Fibroblast of lung (primary cell): ENCODE measurements around the gene FAM187B. TPM values are rescaled to one million over a fixed set of nuclear protein-coding genes. Genes with fewer than 3 reads are reported as not detected.

ENCODE experiments used
- DNase-seq, 2 donors: peaks; one replicate each; pipeline versions ENCODE4 v3.0.0 to v3.0.0-alpha.2; 2010; ENCODE audit warnings: low read depth in 2 of 2
- H2AFZ ChIP-seq: 2 replicates; pipeline ENCODE4 v1.5.1; 2012; ENCODE audit warnings: low read length, control low read depth, inconsistent platforms
- H3K27ac ChIP-seq: 2 replicates; pipeline ENCODE4 v1.5.1; 2011; ENCODE audit warnings: low read length, control low read depth; ENCODE audit not compliant: insufficient read depth
- H3K27me3 ChIP-seq: 2 replicates; pipeline ENCODE4 v1.5.1; 2011; ENCODE audit warnings: mild to moderate bottlenecking, low read length; ENCODE audit not compliant: control insufficient read depth, insufficient read depth
- H3K36me3 ChIP-seq: 2 replicates; pipeline ENCODE4 v1.5.1; 2011; ENCODE audit warnings: low read length; ENCODE audit not compliant: control insufficient read depth, insufficient read depth
- H3K4me1 ChIP-seq: 2 replicates; pipeline ENCODE4 v1.5.1; 2011; ENCODE audit warnings: low read length; ENCODE audit not compliant: control insufficient read depth, insufficient read depth; ENCODE audit errors: extremely low read depth
- H3K4me2 ChIP-seq: 2 replicates; pipeline ENCODE4 v1.5.1; 2011; ENCODE audit warnings: low read length, control low read depth; ENCODE audit not compliant: insufficient read depth; ENCODE audit errors: extremely low read depth
- H3K4me3 ChIP-seq, 4 experiments: fragments of 200-600 bp in 1 of 4; sonication (generic) in 1 of 4; replicated peaks in 1 of 4; 2 replicates each; pipeline ENCODE4 v1.5.1; 2011 to 2016; ENCODE audit warnings: low read length in 4 of 4, low read depth in 3 of 4, mild to moderate bottlenecking in 3 of 4, control low read depth in 2 of 4, inconsistent platforms in 1 of 4, mixed read lengths in 1 of 4; ENCODE audit not compliant: insufficient read depth in 1 of 4; ENCODE audit errors: control extremely low read depth in 1 of 4
- H3K79me2 ChIP-seq: 2 replicates; pipeline ENCODE4 v1.5.1; 2012; ENCODE audit warnings: mild to moderate bottlenecking, low read length, inconsistent platforms; ENCODE audit not compliant: control insufficient read depth, insufficient read depth
- H3K9ac ChIP-seq: 2 replicates; pipeline ENCODE4 v1.5.1; 2011; ENCODE audit warnings: mild to moderate bottlenecking, low read length, control low read depth; ENCODE audit not compliant: insufficient read depth
- H3K9me3 ChIP-seq: 2 replicates; pipeline ENCODE4 v1.5.1; 2012; ENCODE audit warnings: low read depth, low read length; ENCODE audit not compliant: control insufficient read depth, insufficient read depth
- H4K20me1 ChIP-seq: 2 replicates; pipeline ENCODE4 v1.5.1; 2011; ENCODE audit warnings: low read length; ENCODE audit not compliant: control insufficient read depth, insufficient read depth; ENCODE audit errors: extremely low read depth
- EZH2 ChIP-seq: IDR thresholded peaks from 2 replicates; pipeline ENCODE4 v1.5.1; 2012; ENCODE audit warnings: low read length, control low read depth, mild to moderate bottlenecking; ENCODE audit errors: missing control alignments
- polyA plus RNA-seq, 2 donors: library from polyadenylated mRNA; depleted of rRNA in 1 of 2; stranded (reverse) in 1 of 2; unstranded in 1 of 2; fragments of >200 nt; gene quantifications; 2 replicates each; pipeline ENCODE4 v1.2.1, GENCODE V29; 2011 to 2012; ENCODE audit warnings: missing spikeins in 1 of 2
- total RNA-seq: library from RNA; depleted of rRNA; stranded (reverse); fragments of >200 nt; gene quantifications from 2 replicates; pipeline ENCODE4 v1.2.1, GENCODE V29; 2014
- TF ChIP-seq, protein P1 (sequence below), 2 donors: IDR thresholded peaks in 1 of 2; conservative IDR thresholded peaks in 1 of 2; 1 replicate in 1 of 2; 2 replicates in 1 of 2; pipeline ENCODE4 v1.5.1; 2011 to 2012; ENCODE audit warnings: low read length in 2 of 2, control low read depth in 1 of 2, inconsistent platforms in 1 of 2, low read depth in 1 of 2, mild to moderate bottlenecking in 1 of 2

Gene FAM187B
- total and polyA plus RNA-seq, 2 donors (not counting 1 experiment from before 2014, with no cell fraction given) = not detected

GRCh38 chr19:35178701-35179100 lies 49.8 kb downstream of the FAM187B start:
- Histone ChIP-seq H2AFZ (no peak overlapping the region), H3K4me2 (no peak overlapping the region), H3K9ac (no peak overlapping the region), H3K27ac (no peak overlapping the region), H3K9me3 (no peaks in the 10 kb centered on the region), H3K4me1 (peaks cover 2% of the 10 kb centered on the region), H3K36me3 (no peaks in the 10 kb centered on the region), H4K20me1 (no peaks in the 10 kb centered on the region), H3K79me2 (no peaks in the 10 kb centered on the region), H3K27me3 (no peaks in the 10 kb centered on the region), H3K4me3 (no peak overlapping the region)
- no peak for DNase-seq
- no peak for TF ChIP-seq EZH2
- TF ChIP-seq, protein P1, sequence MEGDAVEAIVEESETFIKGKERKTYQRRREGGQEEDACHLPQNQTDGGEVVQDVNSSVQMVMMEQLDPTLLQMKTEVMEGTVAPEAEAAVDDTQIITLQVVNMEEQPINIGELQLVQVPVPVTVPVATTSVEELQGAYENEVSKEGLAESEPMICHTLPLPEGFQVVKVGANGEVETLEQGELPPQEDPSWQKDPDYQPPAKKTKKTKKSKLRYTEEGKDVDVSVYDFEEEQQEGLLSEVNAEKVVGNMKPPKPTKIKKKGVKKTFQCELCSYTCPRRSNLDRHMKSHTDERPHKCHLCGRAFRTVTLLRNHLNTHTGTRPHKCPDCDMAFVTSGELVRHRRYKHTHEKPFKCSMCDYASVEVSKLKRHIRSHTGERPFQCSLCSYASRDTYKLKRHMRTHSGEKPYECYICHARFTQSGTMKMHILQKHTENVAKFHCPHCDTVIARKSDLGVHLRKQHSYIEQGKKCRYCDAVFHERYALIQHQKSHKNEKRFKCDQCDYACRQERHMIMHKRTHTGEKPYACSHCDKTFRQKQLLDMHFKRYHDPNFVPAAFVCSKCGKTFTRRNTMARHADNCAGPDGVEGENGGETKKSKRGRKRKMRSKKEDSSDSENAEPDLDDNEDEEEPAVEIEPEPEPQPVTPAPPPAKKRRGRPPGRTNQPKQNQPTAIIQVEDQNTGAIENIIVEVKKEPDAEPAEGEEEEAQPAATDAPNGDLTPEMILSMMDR (conservative IDR thresholded peaks at IDR 0.05 in 1 of 2, IDR thresholded peaks at IDR 0.05 in 1 of 2; ENCODE audit: low read depth in 1 of 2, low read length in 2 of 2) = no peak

GRCh38 chr19:35177377-35178274 lies 50.9 kb downstream of the FAM187B start:
- H3K36me3 ChIP-seq = no peaks in the 10 kb centered on the region
- no peak for TF ChIP-seq EZH2
- TF ChIP-seq, protein P1 (conservative IDR thresholded peaks at IDR 0.05 in 1 of 2, IDR thresholded peaks at IDR 0.05 in 1 of 2; ENCODE audit: low read depth in 1 of 2, low read length in 2 of 2) = no peak
- no peak overlapping the region for H3K4me3 ChIP-seq
- H3K4me1 ChIP-seq = peaks cover 2% of the 10 kb centered on the region
- DNase-seq = no peak
- H3K27me3 ChIP-seq = no peaks in the 10 kb centered on the region
- no peak overlapping the region for H2AFZ ChIP-seq
- H3K79me2 ChIP-seq = no peaks in the 10 kb centered on the region
- H4K20me1 ChIP-seq = no peaks in the 10 kb centered on the region
- no peak overlapping the region for H3K27ac ChIP-seq
- H3K4me2 ChIP-seq = no peak overlapping the region
- no peaks in the 10 kb centered on the region for H3K9me3 ChIP-seq
- H3K9ac ChIP-seq = no peak overlapping the region

DNA sequence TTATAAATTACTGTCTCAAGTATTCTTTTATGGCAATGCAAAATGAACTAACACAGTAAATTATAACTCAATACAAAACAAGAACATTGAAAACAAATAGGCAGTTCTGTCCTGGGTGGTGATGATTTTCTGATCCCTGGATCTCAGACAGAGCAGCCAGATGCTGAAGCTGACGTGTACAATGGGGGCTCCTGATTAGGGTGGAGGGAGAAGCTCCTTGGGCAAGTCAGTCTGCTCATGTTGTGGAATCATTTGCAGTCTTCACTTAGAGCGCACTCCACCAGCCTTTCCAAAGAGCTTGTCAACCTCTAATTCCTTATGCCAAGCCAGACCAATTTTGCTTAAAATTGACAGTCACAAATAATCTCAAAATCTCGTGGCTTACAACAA lies 52.4 kb downstream of the FAM187B start:
- no peak for DNase-seq
- no peaks in the 10 kb centered on the region for H3K9me3 ChIP-seq
- no peaks in the 10 kb centered on the region for H3K27me3 ChIP-seq
- H3K27ac ChIP-seq = no peak overlapping the region
- no peak overlapping the region for H3K9ac ChIP-seq
- no peaks in the 10 kb centered on the region for H3K79me2 ChIP-seq
- H2AFZ ChIP-seq = no peak overlapping the region
- H3K4me1 ChIP-seq = peaks cover 2% of the 10 kb centered on the region
- no peak overlapping the region for H3K4me3 ChIP-seq
- no peak for TF ChIP-seq EZH2
- TF ChIP-seq, protein P1 (conservative IDR thresholded peaks at IDR 0.05 in 1 of 2, IDR thresholded peaks at IDR 0.05 in 1 of 2; ENCODE audit: low read depth in 1 of 2, low read length in 2 of 2) = no peak
- no peaks in the 10 kb centered on the region for H4K20me1 ChIP-seq
- no peaks in the 10 kb centered on the region for H3K36me3 ChIP-seq
- no peak overlapping the region for H3K4me2 ChIP-seq

Other genes starting within 250 kb of the FAM187B start
- gene GRAMD1A, start 228.4 kb downstream of the FAM187B start, total RNA-seq = 22.3 and 24.4 TPM in 2 replicates
- gene GRAMD1A, start 228.4 kb downstream of the FAM187B start, polyA plus RNA-seq = 21.4 and 29.0 TPM in 2 replicates
- 14.1 and 14.5 TPM in 2 replicates for gene SCN1B, start 198.3 kb downstream of the FAM187B start, total RNA-seq
- 11.0 and 17.5 TPM in 2 replicates for gene SCN1B, start 198.3 kb downstream of the FAM187B start, polyA plus RNA-seq
- gene HPN, start 187.0 kb downstream of the FAM187B start, total RNA-seq = 0.33 and 0.51 TPM in 2 replicates
- gene HPN, start 187.0 kb downstream of the FAM187B start, polyA plus RNA-seq = not detected in 2 replicates
- not detected in 2 replicates for gene FXYD3, start 112.9 kb downstream of the FAM187B start, total RNA-seq
- 0.06 TPM in 1 of 2 replicates, not detected in the other for gene FXYD3, start 112.9 kb downstream of the FAM187B start, polyA plus RNA-seq
- gene LGI4, start 93.7 kb downstream of the FAM187B start, total RNA-seq = 0.17 and 0.26 TPM in 2 replicates
- 0.02 and 0.19 TPM in 2 replicates for gene LGI4, start 93.7 kb downstream of the FAM187B start, polyA plus RNA-seq
- 4.5 and 11.3 TPM in 2 replicates for gene FXYD1, start 89.9 kb downstream of the FAM187B start, total RNA-seq
- gene FXYD1, start 89.9 kb downstream of the FAM187B start, polyA plus RNA-seq = 3.6 and 7.5 TPM in 2 replicates
- not detected in 2 replicates for gene FXYD7, start 85.5 kb downstream of the FAM187B start, total RNA-seq
- gene FXYD7, start 85.5 kb downstream of the FAM187B start, polyA plus RNA-seq = not detected in 2 replicates
- gene FXYD5, start 74.0 kb downstream of the FAM187B start, total RNA-seq = 10.5 and 19.8 TPM in 2 replicates
- gene FXYD5, start 74.0 kb downstream of the FAM187B start, polyA plus RNA-seq = 100 and 187 TPM in 2 replicates
- gene LSR, start 20.3 kb upstream of the FAM187B start, total RNA-seq = 0.26 and 0.33 TPM in 2 replicates
- gene LSR, start 20.3 kb upstream of the FAM187B start, polyA plus RNA-seq = 0.29 and 0.31 TPM in 2 replicates
- 42.1 and 53.8 TPM in 2 replicates for gene USF2, start 40.2 kb upstream of the FAM187B start, total RNA-seq
- 74.9 and 105 TPM in 2 replicates for gene USF2, start 40.2 kb upstream of the FAM187B start, polyA plus RNA-seq
- gene HAMP, start 53.8 kb upstream of the FAM187B start, total RNA-seq = not detected in 2 replicates
- not detected in 2 replicates for gene HAMP, start 53.8 kb upstream of the FAM187B start, polyA plus RNA-seq
- gene MAG, start 63.4 kb upstream of the FAM187B start, total RNA-seq = 0.50 TPM in 1 of 2 replicates, not detected in the other
- 0.10 TPM in 1 of 2 replicates, not detected in the other for gene MAG, start 63.4 kb upstream of the FAM187B start, polyA plus RNA-seq
- 1.2 TPM in 1 of 2 replicates, not detected in the other for gene CD22, start 100.4 kb upstream of the FAM187B start, total RNA-seq
- gene CD22, start 100.4 kb upstream of the FAM187B start, polyA plus RNA-seq = 0.15 and 0.95 TPM in 2 replicates
- not detected in 2 replicates for gene FFAR1, start 119.2 kb upstream of the FAM187B start, total RNA-seq
- not detected in 2 replicates for gene FFAR1, start 119.2 kb upstream of the FAM187B start, polyA plus RNA-seq
- not detected in 2 replicates for gene FFAR3, start 129.7 kb upstream of the FAM187B start, total RNA-seq
- gene FFAR3, start 129.7 kb upstream of the FAM187B start, polyA plus RNA-seq = not detected in 2 replicates
- not detected in 2 replicates for gene GPR42, start 142.3 kb upstream of the FAM187B start, total RNA-seq
- gene GPR42, start 142.3 kb upstream of the FAM187B start, polyA plus RNA-seq = not detected in 2 replicates
- not detected in 2 replicates for gene FFAR2, start 219.5 kb upstream of the FAM187B start, total RNA-seq
- gene FFAR2, start 219.5 kb upstream of the FAM187B start, polyA plus RNA-seq = not detected in 2 replicates